HG03565 (cell line): ENCODE measurements around the gene TMEM135.

ENCODE experiments used
- ATAC-seq: cut with Tn5 transposase; IDR thresholded peaks from one replicate; pipeline ENCODE4 v1.9.1; 2021; ENCODE audit warnings: mild to moderate bottlenecking, moderate library complexity; ENCODE audit not compliant: unreplicated experiment

TMEM135 gene

DNA sequence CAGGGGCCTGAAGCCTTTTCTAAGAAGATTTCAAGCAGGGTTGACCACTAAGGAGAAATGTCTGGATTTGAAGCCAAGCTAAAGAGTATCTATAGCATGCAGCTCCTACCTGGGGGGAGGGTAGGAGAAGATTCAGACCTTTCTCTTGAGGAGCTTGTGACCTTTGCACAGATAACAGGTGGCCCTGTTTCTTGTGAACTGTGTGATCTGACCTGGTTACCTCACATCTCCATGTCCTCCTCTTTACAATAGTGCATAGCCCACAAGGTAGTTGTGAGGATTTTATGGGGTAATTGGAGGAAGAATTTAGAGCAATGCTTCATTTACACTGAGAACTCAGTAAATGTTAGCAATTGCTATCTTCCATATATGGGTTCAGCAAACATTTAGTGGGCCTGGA lies 310.1 kb downstream of the TMEM135 start:
- no peak for ATAC-seq

DNA sequence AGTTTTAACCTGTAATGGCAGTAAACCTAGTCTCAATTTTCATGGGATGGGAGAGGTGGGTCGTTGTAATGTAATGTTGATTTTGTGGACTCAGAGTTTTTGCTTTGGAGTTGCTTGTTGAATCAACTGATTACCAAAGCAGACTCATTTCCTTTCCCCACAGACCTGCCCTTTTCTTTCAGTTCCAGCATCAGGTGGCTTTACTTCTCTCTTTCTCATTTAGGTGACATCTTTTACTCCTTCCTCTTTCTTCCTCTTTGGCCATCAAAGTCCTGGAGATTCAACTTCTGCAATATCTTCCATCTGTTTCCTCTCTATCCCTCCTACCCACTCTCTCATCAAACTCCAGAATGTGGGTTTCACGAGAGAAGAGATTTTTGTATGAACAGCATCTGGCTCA lies 313.9 kb downstream of the TMEM135 start:
- no peak for ATAC-seq

DNA sequence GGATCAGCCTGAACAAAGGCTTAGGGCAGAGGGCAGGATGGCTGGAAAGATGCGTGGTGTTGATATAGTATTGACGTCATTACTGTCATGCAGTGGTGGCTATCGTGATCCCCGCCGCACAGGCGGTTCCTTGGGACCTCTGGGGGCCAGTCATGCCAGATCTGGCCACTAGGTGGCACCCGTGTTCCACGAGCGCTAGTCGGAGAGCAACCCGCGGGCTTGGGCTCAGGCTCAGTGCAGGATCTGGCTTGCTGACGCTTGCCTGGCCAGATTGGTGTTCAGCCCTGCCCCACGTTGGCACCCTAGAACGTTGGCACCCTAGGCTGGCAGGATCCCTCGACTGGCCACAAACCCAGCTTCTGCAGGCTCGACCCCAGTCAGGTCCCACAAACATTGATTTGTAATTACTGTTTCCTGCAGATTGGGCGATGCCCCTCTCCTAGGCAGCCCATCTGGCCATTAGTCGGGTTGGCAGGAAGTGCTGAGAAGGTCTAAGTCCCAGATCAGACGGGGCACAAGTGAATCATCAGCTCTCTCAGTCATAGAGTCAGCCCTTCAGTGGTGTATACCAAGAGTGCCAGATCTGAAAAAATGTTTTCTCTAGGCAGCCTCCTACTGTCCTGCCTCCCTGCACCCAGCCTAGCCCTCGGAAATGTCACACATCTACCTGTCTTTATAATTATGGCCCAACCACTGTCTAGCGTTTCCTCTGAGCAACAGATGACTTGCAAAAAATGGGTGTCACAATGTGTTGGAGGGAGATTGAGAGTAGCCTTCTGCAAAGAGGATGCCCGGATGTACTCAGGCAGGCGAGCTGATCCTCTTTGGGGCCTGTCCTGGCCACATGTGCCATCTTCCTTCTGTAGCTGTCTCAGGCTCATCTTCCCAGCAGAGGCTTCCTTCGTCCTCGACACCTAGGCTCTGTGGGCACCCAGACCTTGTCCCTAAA lies 315.3 kb downstream of the TMEM135 start:
- peak; percentile 94 for ATAC-seq

DNA sequence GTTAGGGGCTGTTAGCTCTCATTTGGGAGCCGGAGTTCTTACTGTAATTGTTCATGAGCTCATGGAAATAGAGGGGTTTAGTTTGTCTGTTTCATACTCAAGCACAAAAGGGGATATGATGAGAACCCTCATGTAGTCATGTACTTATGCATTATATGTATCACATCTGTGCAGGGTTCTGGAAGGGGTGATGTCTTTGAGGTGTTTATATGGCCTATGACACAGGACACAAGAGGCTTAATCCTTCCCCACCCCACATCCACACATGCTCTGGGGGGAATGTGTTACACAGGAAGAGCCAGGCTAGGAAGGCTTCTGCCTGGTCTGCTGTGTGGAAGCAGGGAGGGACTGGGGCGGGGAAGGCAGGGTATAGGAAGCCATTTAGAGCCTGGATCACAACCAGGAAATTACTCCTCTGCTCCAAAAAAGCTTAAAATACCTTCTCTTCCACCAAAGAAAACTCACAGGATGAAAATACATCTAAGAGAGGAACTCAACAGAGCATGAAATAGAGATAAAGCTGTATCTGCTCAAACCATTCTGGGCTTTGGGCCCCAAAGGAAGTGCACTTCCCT lies 316.1 kb downstream of the TMEM135 start:
- no peak for ATAC-seq

- ATAC-seq = no peak
These were observed 317.9 kb downstream of the TMEM135 start for GRCh38 chr11:87355596-87355995.

DNA sequence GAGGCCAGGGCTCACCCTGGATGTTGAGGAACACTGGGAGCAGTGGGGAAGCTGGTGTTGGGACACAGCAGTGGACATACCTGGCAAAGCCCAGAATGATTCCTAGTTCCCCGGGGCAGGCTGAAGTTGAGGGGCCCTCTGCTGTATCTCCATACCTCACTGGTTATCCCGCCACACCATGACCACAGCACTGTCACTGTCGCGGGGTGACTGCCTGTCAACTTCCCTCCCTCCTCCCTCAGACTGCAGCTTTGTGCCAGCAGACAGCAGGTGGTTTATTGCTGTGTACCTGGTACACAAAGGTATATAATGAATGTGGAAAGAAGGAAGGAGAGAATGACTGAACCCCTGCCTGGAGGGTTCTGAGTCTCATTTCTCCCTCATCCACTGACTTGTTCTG lies 318.7 kb downstream of the TMEM135 start:
- no peak for ATAC-seq

GRCh38 chr11:87358461-87358860 lies 320.7 kb downstream of the TMEM135 start:
- no peak for ATAC-seq

DNA sequence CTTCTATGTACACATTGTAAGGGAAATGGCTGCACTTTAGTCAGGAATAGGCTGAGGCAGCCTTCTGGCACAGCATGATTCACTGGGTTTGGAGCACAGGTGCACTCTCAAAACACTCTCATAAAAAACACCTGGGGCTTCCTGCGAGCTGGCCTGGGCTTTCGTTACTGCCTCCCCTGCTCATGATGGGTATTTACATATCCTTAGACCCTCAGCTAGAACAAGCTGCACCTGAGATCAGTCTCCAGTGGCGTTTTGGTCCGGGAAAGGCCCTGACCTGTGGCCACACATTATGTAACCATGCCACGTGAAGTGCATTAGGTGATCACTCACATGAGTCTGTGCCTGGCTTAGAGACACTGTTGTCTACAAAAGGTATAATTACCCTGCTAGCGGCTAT lies 321.7 kb downstream of the TMEM135 start:
- ATAC-seq = no peak

- ATAC-seq = no peak
These were observed 324.2 kb downstream of the TMEM135 start for GRCh38 chr11:87361891-87362290.

DNA sequence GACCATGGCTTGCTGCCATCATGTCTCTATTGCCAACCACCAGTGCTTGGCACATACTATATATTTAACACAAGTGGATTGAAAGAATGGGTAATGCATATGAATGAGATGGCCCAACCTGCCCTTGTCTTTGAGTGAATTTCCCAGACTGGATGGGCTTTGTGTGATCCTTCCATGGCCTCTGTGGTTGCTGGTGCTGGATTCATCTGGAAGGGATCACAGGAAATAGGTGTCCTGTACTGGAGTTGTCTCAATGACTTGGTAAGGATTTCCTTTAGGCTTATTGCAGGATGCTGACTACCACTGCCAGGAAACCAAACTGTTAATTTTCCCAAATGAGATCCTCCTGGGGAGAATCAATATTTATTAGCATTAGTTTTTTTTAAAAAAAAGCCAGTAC lies 328.6 kb downstream of the TMEM135 start:
- no peak for ATAC-seq

- ATAC-seq = no peak
These were observed 329.1 kb downstream of the TMEM135 start for GRCh38 chr11:87366763-87367405.

- ATAC-seq = no peak
These were observed 330.4 kb downstream of the TMEM135 start for GRCh38 chr11:87368151-87368550.

DNA sequence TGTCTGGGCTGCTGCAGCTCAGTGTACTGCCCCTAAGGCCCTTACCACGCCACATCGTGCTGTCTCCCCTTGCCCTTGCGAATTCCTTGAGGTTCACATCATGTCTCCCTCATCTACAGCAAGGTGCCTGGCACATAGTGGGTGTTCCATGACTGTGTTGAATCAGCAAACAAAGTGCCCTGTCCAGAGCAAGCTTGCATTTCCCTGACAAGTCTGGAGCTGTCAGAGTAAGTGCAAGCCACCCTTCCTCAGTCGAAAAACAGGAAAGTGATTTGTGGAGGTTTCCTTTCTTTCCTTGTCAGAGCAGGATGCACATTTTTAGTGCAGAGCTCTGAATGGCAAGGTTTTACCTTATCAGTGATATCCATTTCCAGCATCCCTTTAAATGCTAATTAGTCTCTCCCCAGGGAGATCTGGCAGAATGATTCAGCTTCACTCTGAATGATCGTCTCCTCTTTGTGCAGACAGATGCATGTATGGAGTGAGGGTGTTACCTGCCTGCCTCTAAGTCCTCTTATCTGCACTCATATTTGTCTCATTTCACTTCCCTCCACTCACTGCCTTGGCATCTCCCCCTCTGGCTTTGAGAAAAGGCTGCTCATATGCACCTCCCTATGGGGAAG lies 331.2 kb downstream of the TMEM135 start:
- ATAC-seq = no peak

DNA sequence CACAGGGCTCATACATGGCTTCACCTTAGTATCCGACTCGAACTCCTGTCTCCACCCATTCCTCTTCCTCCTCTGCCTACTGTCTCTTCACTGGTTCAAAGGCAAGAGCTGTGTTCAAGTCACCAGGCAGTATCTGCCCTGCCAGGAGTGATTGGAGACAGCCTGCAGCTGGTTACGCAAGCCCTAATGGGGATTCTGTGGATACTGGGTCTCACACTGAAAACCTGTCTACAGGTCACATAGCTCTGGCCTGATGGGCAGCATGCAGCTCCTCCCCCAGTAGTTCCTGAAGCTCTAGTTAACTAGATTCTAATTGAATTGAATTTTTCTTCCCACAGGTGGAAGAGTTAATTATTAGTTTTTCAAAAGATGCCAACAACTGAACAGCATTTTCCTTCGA lies 332.2 kb downstream of the TMEM135 start:
- no peak for ATAC-seq

DNA sequence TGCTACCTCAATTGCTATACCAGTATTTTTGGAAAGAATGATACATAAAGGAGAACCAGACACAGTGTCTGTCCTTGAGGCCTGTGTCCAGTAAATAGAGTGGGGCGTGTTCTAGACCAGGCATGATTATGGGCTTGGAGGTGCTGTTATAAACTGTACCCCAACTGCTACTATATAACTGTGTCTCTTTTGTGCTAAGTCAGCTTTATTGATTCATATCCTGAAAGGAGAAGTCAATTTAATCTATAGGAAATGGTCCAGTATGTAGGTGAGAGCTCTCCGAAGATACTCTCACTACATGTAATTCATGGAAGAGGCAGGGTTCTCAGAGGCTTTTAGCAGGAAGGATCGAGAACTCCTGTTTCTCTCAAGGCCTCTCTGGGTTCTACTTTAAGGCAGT lies 334.3 kb downstream of the TMEM135 start:
- ATAC-seq = no peak
